ENCODE results near the gene ARHGAP22. TPM values are rescaled to one million over a fixed set of nuclear protein-coding genes. Genes with fewer than 3 reads are reported as not detected.

Gene ARHGAP22
- total RNA-seq, 2 experiments from 2014 or later: not detected

DNA sequence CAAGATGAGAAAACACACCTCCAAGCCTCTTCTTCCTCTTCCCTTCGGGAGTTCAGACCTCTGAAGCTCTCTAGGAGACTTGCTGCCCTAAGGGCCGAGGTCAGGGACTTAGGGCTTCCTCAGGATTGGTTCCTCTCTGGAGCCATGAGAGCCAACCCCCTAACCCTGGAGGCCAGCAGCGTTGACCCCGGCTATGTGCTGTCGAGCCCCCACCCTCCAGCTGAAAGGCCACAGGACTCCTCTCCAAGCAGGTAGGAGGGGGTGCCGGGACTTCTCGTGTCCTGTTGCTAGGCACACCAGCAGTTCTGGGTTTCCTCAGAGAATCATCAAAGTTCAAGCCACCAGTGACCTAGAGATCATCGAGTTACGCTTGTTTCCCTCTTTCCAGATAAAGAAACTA lies 87.4 kb downstream of the ARHGAP22 start:
- H3K27me3 Mint-ChIP-seq: peaks cover 46% of the 10 kb centered on the region
- no peak overlapping the region for H3K27ac ChIP-seq (ENCODE audit: low read depth in 1 of 2, low read length in 2 of 2)
- POLR2A ChIA-PET: no interaction called here

DNA sequence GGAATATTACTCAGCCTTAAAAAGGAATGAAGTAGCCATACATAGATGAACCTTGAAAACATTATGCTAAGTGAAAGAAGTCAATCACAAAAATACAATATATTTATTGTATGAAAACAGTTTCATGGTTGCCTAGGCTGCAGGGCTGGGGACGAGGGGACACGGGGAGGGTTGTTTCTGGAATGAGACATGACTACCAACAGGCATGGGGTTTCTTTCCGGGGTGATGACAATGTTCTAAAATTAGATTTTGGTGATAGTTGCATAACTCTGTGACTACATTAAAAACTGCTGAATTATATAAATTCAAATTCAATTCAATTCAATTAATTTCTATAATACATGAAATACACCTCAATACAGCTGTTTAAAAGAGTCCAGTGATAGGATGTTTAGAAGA lies 88.0 kb downstream of the ARHGAP22 start:
- no peak overlapping the region for H3K4me3 ChIP-seq (ENCODE audit: low read length)
- POLR2A ChIA-PET: no interaction called here
- Mint-ChIP-seq H3K9me3 (peaks cover 4% of the 10 kb centered on the region), H3K27ac (no peak overlapping the region), H3K4me3 (no peak overlapping the region), H3K36me3 (ENCODE audit: low read depth) (no peaks in the 10 kb centered on the region), H3K4me1 (ENCODE audit: low read depth) (no peaks in the 10 kb centered on the region), H3K27me3 (peaks cover 40% of the 10 kb centered on the region)
- H3K27me3 ChIP-seq (ENCODE audit: control insufficient read depth in 1 of 2, insufficient read depth in 2 of 2, low read length in 2 of 2): peaks cover 0 to 7% of the 10 kb centered on the region in 2 experiments
- ATAC-seq (ENCODE audit: poor library complexity) (no peak), DNase-seq (no peak)
- CTCF ChIA-PET: no interaction called here
- H3K36me3 ChIP-seq (ENCODE audit: insufficient read depth, low read length): no peaks in the 10 kb centered on the region
- H3K9me3 ChIP-seq (ENCODE audit: control insufficient read depth in 1 of 2, insufficient read depth in 1 of 2, low read length in 2 of 2): peaks cover 10 to 14% of the 10 kb centered on the region in 2 experiments
- TF ChIP-seq, protein P1, sequence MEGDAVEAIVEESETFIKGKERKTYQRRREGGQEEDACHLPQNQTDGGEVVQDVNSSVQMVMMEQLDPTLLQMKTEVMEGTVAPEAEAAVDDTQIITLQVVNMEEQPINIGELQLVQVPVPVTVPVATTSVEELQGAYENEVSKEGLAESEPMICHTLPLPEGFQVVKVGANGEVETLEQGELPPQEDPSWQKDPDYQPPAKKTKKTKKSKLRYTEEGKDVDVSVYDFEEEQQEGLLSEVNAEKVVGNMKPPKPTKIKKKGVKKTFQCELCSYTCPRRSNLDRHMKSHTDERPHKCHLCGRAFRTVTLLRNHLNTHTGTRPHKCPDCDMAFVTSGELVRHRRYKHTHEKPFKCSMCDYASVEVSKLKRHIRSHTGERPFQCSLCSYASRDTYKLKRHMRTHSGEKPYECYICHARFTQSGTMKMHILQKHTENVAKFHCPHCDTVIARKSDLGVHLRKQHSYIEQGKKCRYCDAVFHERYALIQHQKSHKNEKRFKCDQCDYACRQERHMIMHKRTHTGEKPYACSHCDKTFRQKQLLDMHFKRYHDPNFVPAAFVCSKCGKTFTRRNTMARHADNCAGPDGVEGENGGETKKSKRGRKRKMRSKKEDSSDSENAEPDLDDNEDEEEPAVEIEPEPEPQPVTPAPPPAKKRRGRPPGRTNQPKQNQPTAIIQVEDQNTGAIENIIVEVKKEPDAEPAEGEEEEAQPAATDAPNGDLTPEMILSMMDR (IDR thresholded peaks at IDR 0.05): no peak
- intact Hi-C loops (cut with DNase I, micrococcal nuclease): no loop called here
- peaks cover 2% of the 10 kb centered on the region for H3K4me1 ChIP-seq (ENCODE audit: insufficient read depth, low read length)
- H3K27ac ChIP-seq (ENCODE audit: low read depth in 1 of 2, low read length in 2 of 2): no peak overlapping the region

More for the DNA sequence above, 87.4 kb downstream of the ARHGAP22 start:
- ATAC-seq (ENCODE audit: poor library complexity) (no peak), DNase-seq (no peak)
- peaks cover 4% of the 10 kb centered on the region for H3K9me3 Mint-ChIP-seq
- H3K4me3 ChIP-seq (ENCODE audit: low read length): no peak overlapping the region
- H3K4me1 ChIP-seq (ENCODE audit: insufficient read depth, low read length): peaks cover 2% of the 10 kb centered on the region
- peaks cover 10 to 14% of the 10 kb centered on the region in 2 experiments for H3K9me3 ChIP-seq (ENCODE audit: control insufficient read depth in 1 of 2, insufficient read depth in 1 of 2, low read length in 2 of 2)
- H3K4me1 Mint-ChIP-seq (ENCODE audit: low read depth): no peaks in the 10 kb centered on the region
- no peaks in the 10 kb centered on the region for H3K36me3 ChIP-seq (ENCODE audit: insufficient read depth, low read length)
- H3K4me3 Mint-ChIP-seq: no peak overlapping the region
- CTCF ChIA-PET: no interaction called here
- TF ChIP-seq, protein P1 (IDR thresholded peaks at IDR 0.05): no peak
- peaks cover 5 to 12% of the 10 kb centered on the region in 2 experiments for H3K27me3 ChIP-seq (ENCODE audit: control insufficient read depth in 1 of 2, insufficient read depth in 2 of 2, low read length in 2 of 2)
- intact Hi-C loops (cut with DNase I, micrococcal nuclease): no loop called here
- H3K27ac Mint-ChIP-seq: no peak overlapping the region
- no peaks in the 10 kb centered on the region for H3K36me3 Mint-ChIP-seq (ENCODE audit: low read depth)

DNA sequence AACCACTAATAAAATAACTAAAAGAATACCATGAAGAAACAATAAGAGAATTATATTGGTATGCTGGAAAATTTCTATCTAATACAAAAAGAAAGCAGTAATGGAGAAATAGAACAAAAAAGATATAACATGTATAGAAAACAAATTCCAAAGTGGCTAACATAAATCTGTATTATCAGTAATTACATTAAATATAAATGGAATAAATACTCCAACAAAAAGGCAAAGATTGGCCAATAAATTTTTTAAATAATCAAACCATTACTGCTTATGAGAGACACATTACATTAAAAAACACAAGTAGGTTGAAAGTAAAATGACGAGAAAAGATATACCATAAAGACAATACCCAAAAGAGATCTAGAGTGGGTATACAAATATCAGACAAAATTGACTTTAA lies 90.0 kb downstream of the ARHGAP22 start:
- peaks cover 0 to 4% of the 10 kb centered on the region in 2 experiments for H3K27me3 ChIP-seq (ENCODE audit: control insufficient read depth in 1 of 2, insufficient read depth in 2 of 2, low read length in 2 of 2)
- DNase-seq (no peak), ATAC-seq (ENCODE audit: poor library complexity) (no peak)
- H3K36me3 ChIP-seq (ENCODE audit: insufficient read depth, low read length): no peaks in the 10 kb centered on the region
- H3K4me1 Mint-ChIP-seq (ENCODE audit: low read depth): no peaks in the 10 kb centered on the region
- peaks cover 2% of the 10 kb centered on the region for H3K4me1 ChIP-seq (ENCODE audit: insufficient read depth, low read length)
- peaks cover 20% of the 10 kb centered on the region for H3K27me3 Mint-ChIP-seq
- no peak overlapping the region for H3K27ac ChIP-seq (ENCODE audit: low read depth in 1 of 2, low read length in 2 of 2)
- H3K9me3 ChIP-seq (ENCODE audit: control insufficient read depth in 1 of 2, insufficient read depth in 1 of 2, low read length in 2 of 2): peaks cover 10 to 14% of the 10 kb centered on the region in 2 experiments
- CTCF ChIA-PET: no interaction called here
- intact Hi-C loops (cut with DNase I, micrococcal nuclease): no loop called here
- no peak overlapping the region for H3K4me3 ChIP-seq (ENCODE audit: low read length)
- peaks cover 4% of the 10 kb centered on the region for H3K9me3 Mint-ChIP-seq
- TF ChIP-seq, protein P1 (IDR thresholded peaks at IDR 0.05): no peak
- no peak overlapping the region for H3K27ac Mint-ChIP-seq
- H3K4me3 Mint-ChIP-seq: no peak overlapping the region
- POLR2A ChIA-PET: no interaction called here
- no peaks in the 10 kb centered on the region for H3K36me3 Mint-ChIP-seq (ENCODE audit: low read depth)
